SH-SY5Y (cell line): ENCODE data around the gene IL1RL2.

ENCODE experiments used
- GATA2 ChIP-seq: IDR thresholded peaks from 2 replicates; pipeline ENCODE4 v1.6.1; 2011; ENCODE audit warnings: mild to moderate bottlenecking, low read depth, low read length
- GATA3 ChIP-seq: IDR thresholded peaks from 2 replicates; pipeline ENCODE4 v1.6.1; 2011; ENCODE audit warnings: low read depth, mild to moderate bottlenecking, low read length, moderate library complexity

IL1RL2 gene

DNA sequence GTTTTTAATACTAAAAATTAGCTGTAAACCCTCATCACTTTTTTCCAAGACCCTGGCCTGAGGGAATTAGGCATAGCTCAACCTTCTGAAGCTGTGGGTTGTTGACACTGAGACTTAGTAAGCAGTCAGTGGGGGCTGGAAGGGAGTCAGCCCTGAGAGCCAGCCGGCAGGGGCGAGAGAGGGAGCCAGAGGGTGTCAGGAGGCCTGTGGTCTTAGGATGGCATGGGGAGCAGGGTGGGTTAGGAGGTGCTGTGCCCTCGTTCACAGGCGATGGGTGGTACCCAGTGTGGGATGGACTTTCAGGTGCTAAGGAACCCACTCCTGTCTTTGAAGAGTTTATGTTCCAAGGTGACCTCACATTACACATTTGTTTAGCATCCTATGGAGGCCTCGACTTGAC is 49.3 kb downstream of the IL1RL2 start:
- TF ChIP-seq GATA3 (no peak), GATA2 (no peak)

DNA sequence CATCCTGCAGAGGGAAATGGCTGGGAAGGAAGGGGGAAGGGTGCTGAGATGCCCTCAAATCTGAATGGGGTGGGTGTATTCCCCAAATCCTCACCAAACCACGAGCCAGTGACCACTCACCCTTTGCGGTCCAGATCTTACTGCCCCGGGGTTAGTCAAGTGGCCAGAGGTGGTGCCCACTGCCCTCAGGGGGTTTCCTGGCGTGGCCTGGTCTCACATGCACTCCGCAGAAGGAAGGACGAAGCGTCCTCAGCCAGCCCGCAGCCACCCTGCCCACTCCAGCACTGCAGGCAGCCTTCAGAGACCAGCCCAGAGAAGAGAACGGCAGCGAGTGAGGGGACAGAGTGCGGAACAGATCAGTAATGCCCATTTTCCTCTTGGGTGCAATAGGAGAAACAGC is 50.4 kb downstream of the IL1RL2 start:
- TF ChIP-seq GATA2 (no peak), GATA3 (no peak)

DNA sequence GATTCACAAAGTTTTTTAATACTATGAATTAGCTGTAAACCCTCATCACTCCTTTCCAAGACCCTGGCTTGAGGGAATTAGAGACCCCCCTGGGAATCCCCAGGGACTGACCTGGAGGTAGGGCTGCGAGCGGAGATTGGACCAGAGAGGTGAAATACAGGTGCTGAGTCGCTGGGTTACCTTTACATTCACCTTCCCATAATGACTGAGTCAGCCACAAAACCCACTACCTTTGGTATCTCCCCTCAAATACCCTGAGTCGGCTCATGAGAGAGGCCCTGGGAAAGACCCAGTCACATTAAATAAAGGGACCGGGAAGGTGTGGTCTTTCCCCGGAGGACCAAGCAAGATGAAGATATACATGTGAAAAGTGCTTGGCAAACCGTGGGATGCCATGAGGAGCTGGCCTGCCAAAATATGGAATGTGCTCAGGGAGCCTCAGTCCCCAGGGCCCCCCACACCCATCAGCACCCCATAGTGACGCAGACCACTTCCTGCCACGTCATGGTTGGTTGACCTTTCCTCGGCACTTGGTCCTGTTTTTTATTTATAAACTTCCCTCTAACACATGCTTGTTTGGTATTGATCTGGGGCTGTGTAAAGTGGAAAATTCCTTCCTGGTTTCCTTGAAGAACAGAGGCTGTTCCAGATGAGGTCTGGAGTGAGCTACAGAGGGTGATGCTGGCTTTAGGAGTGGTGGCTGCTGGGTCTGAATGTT is 51.4 kb downstream of the IL1RL2 start:
- TF ChIP-seq GATA3 (no peak), GATA2 (no peak)

DNA sequence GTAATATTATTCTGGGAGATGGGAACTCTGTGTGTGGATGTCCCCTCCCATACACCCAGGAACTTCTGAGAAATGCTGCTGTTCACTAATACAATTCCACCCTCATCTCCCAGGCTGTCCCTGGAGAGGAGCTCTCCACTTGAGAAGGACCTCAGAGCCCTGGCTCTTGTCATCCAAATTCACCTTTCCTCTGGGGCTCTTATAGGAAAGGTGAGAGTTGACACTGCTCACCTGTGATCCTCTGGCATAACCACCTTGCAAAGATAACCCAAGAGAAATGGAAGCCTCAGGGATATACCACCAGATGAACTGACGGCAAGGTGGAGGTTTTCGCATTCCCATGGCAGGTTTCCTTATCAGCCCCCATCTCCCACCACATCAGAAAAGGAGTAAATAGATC is 52.0 kb downstream of the IL1RL2 start:
- TF ChIP-seq GATA3 (no peak), GATA2 (no peak)

DNA sequence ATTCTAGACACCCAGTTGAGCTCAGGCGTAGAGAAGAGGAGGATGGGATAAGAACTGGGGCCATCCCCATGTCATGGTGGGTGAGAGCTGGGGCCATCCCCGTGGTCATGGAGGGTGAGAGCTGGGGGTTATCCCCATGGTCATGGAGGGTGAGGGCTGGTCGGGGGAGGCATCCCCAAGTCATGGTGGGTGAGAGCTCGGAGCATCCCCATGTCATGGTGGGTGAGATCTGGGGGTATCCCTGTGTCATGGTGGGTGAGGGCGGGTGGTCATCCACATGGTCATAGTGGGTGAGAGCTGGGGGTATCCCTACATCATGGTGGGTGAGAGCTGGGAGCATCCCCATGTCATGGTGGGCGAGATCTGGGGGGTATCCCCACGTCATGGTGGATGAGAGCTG is 52.5 kb downstream of the IL1RL2 start:
- no peak for TF ChIP-seq GATA2
- no peak for TF ChIP-seq GATA3

DNA sequence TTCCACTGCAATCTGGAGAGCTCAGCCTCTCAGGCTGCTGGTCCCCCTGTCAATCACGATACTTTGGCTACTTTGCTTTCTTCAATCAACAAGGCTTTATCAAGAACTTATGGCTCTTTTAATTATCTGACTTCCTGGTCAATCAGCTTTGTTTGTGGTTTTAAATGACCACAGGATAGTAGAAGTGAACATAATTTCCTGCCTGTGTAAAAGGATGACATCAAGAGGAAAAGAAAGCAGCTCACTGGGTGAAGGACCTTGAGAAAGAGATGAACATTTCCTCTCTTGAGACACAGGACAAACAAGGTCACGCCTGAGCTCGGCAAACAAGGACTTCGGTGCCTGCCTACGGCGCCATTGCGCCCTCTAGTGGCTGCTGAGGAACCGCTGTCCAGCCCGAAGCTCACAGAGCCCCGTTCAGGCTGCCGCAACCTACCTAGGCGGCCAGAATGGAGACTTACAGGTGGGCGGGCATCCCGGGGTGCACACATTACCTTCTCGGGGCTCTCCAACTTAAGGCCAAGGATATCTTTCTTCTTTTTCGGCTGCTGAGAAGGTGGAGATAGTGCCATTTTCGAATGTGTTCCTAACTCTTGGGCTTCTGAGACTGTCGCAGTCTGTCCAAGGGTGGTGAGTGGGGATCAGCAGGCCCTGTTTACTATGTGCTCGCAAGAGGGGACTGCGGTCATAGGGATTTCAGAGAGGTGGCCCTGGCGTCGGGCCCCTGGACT is 54.0 kb downstream of the IL1RL2 start:
- TF ChIP-seq GATA3 (no peak), GATA2 (no peak)

DNA sequence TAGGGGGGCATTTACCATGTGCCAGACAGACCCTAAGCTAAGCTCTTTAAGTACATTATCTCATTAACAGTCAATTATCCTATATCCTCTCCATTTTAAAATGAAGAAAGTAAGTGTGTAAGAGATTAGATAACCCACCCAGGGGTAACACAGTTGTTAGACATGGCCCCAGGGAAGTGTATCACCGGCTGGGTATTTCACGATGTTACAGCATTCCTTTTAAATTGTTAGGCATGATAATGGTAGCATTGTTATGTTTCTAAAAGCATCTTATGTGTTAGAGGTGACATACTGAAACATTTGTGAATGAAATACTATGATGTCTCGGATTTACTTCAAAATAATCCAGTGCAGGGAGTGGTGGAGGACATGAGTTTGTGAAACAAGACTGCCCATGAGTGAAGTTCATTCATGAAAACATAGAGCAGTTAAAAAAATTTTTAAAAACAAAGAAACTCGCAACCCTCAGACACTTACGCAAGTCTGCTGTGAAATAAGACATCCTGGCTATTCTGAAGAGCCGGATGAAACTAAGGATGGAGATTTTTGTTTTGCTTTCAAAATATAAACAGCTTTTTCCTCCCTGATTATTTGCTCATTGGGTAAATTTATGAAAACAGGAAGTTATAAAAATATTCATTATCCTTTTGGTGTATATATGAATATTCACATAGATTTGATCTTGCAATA is 54.9 kb downstream of the IL1RL2 start:
- TF ChIP-seq GATA3 (no peak), GATA2 (no peak)

DNA sequence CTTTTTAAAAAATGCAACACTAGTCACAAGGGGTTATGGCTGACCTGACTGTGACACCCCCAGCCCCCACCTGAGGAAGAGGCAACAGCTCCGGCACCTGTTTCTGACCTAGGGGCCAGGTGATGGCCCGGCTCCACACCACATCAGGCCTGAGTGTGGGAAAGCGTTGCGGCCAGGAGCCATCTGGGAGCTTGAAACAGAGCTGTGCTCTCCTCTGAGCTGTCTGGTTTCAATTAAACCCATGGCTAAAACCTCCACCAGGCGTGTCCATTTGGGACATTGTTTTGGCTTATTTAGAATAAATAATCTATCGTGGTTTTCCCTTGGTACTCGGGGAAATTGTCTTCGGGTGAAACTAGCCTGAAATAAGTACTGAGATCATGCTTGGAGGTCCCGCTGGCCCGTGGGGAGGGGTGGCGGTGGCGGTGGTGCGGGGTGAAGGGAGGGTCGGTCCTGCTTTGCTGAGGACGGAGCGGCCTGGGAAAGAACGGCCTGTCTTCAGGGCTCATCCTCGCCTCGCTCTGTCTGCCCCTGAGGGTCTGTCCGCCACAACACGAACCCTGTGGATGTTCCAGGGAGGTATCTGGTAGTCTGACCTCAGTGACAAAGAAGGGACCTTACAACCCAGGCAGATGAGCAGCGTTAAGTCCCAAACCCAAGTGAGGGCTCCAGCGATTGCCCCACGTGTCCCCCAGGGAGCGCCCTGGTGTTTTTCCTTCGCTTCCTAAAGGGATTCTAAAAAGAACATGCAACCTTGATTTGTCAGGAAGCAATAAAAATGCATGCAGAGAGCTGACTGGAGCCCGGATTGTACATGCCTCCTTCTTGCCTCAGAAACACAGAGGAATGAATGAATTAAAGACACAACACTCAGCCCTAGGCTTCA is 58.7 kb downstream of the IL1RL2 start:
- TF ChIP-seq GATA2 (no peak), GATA3 (no peak)

DNA sequence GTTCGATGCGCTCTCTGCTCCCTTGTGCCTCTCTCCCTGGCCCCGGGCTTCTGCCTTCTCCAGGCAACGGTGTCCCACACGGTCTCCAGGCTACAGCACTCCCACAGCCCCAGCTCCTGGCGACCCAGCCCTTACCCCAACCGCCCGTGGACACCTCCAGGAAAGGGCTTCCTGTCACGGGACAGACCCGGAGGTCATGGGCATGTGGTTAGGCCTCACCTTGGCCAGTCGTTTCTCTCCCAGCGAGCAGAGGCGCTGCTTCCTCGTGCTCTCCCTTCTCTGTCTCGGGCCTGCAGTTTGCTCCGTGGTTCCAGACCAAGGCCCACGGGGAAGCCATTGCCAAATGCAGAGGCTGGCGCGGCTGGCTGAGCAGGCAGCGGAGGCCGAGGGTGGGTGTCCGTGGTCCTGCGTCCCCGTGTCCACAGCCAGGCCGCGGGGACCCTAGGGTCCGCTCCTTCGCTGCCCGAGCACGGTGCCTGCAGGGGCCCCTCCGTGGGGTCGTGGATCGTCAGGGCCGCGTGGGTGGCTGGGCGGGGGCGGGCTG is 63.5 kb downstream of the IL1RL2 start:
- no peak for TF ChIP-seq GATA2

DNA sequence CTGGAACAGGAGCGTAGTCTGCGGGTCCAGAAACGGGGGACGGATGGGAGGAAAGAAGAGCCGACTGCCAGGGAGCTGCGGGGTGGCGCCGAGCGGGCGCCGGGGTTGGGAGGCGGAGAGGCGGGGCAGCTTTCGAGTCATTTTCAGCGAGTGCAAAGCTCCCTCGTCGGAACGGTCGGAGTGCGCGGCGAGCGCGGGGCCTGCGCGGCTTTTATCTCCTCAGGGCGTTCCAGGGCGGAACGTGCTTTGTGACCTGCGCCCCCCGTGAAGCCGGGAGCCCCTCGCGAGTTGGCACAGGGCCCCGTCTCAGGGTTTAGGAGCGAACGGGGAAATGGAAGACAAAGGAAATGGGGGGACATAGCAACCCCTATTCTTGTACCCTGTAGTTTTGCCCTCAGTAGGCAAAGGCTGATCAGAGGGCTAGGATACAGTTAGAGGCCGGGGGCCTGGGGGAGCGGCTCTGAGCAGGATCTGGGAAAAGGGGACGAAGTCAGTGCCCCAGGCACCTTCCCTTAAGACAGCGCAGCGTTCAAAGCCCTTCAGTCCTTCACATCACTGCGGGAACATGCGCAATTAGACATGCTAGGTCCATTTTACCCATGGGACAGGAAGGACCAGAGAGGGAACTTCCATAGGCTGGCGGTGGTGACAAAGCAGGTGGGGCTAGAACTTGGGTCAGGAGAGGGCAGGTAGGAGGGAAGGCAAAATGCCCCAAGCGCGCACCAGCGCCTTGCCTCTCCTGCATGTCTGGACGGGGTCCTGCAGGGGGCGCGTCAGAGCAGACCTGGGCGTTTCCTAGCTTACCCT is 64.4 kb downstream of the IL1RL2 start:
- no peak for TF ChIP-seq GATA2

DNA sequence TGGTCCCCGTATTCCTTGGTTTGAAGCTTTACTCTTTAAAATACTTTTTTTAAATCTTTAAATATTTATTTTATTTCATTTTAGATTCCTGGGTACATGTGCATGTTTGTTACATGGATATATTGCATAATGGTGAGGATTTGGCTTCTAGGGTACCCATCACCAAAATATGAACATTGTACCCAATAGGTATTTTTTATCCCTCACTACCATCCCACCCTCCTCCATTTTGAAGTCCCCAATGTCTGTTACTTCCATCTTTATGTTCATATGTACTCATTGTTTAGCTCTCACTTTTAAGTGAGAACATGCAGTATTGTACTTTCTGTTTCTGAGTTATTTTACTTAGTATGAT is 65.0 kb downstream of the IL1RL2 start:
- TF ChIP-seq GATA3, result no peak
- no peak for TF ChIP-seq GATA2

DNA sequence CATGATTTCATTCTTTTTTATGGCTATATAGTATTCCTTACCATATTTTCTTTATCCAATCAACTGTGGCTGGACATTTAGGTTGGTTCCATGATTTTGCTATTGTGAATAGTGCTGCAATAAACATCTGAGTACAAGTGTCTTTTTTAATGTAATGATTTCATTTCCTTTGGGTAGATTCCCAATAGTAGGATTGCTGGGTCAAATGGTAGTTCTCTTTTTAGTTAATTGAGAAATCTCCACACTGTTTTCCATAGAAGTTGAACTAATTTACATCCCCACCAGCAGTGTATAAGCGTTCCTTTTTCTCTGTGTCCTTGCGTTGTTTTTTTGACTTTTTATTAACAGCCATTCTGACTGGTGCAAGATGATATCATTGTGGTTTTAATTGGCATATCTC is 65.4 kb downstream of the IL1RL2 start:
- no peak for TF ChIP-seq GATA3
- no peak for TF ChIP-seq GATA2

DNA sequence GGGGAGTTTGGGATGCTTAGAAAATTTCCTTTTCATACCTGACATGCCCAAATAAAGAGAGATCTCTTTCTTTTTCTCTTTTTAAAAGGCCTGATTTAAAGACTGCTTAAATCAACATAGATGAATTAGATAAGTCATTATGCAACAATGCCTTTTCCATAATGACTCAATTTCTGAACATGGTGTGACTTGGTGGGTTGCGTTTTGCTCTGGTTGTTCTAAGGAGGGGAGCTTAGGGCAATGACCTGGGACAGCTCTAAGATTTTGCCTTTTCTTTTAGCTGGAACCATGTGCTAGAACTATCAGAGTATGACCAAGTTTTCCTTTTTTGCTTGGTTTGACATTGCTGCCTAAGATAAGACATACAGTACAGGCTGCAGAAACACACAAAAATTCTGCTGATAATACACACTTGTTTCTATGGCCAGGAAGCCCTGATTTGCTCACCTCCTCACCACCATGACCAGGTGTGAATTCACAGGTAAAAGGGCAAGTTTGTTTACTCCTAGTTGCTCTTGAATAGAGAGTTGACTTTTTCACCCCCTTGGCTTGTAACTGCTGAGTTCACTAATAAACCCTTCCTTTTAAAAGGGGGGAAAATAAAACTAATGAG is 66.4 kb downstream of the IL1RL2 start:
- TF ChIP-seq GATA3 (no peak), GATA2 (no peak)
